Panc1 (cell line): ENCODE results near the gene NATD1. TPM values are rescaled to one million over a fixed set of nuclear protein-coding genes. Genes with fewer than 3 reads are reported as not detected.

Experiments
- ATAC-seq: fragments of 200-7000 bp; cut with Tn5 transposase; 2 replicates; pipeline ENCODE4 v1.9.1; 2020; ENCODE audit warnings: mild to moderate bottlenecking, moderate library complexity
- BruUV-seq: library from RNA; stranded (reverse); fragments of 400-500 nt; replicated peaks from 2 replicates; lab custom pipeline; 2021; lab: Mats Ljungman, UMichigan
- CTCF ChIA-PET: fragments of 300-600 bp; sonication (Branson Sonifier 250); formaldehyde crosslinking; loops from one replicate; lab custom pipeline; 2022; ENCODE audit warnings: antibody characterized with exemption; lab: Charles Lee
- POLR2A ChIA-PET: fragments of 300-600 bp; sonication (Branson Sonifier 250); formaldehyde crosslinking; loops from one replicate; lab custom pipeline; 2022; ENCODE audit warnings: antibody characterized with exemption; lab: Charles Lee
- DNase-seq: peaks from one replicate; pipeline ENCODE4 v3.0.0-alpha.2; 2010; ENCODE audit warnings: low read depth, low spot score
- H3K27ac ChIP-seq: 2 replicates; pipeline ENCODE4 v1.5.1; 2011; ENCODE audit warnings: mild to moderate bottlenecking, low read length, inconsistent platforms
- H3K27me3 ChIP-seq: fragments of 200-500 bp; sonication (Bioruptor generic); 2 replicates; pipeline ENCODE4 v1.6.0; 2014; ENCODE audit warnings: low read length, inconsistent platforms; ENCODE audit not compliant: control insufficient read depth, insufficient read depth
- H3K36me3 ChIP-seq: fragments of 200-500 bp; sonication (Bioruptor generic); 2 replicates; pipeline ENCODE4 v1.5.1; 2014; ENCODE audit warnings: inconsistent platforms, mild to moderate bottlenecking, low read length, moderate library complexity; ENCODE audit not compliant: control insufficient read depth, insufficient read depth
- H3K4me1 ChIP-seq: 2 replicates; pipeline ENCODE4 v1.5.1; 2011; ENCODE audit warnings: inconsistent platforms, mild to moderate bottlenecking, low read length, moderate library complexity; ENCODE audit not compliant: control insufficient read depth, insufficient read depth
- H3K4me3 ChIP-seq, 2 experiments: 2 replicates each; pipeline ENCODE4 v1.5.1; 2011 to 2012; ENCODE audit warnings: low read depth in 2 of 2, low read length in 2 of 2, mild to moderate bottlenecking in 2 of 2, inconsistent platforms in 1 of 2, moderate library complexity in 1 of 2
- H3K9me3 ChIP-seq: fragments of 200-500 bp; sonication (Bioruptor generic); 2 replicates; pipeline ENCODE4 v1.5.1; 2014; ENCODE audit warnings: low read depth, mild to moderate bottlenecking, inconsistent platforms, low read length, moderate library complexity; ENCODE audit not compliant: control insufficient read depth, insufficient read depth
- CTCF ChIP-seq: fragments of 450-650 bp; IDR thresholded peaks from 2 replicates; pipeline ENCODE4 v1.5.1; 2017; ENCODE audit warnings: mild to moderate bottlenecking
- POLR2AphosphoS5 ChIP-seq: IDR thresholded peaks from 2 replicates; pipeline ENCODE4 v1.6.1; 2012; ENCODE audit warnings: mild to moderate bottlenecking, low read depth, low read length, moderate library complexity
- REST ChIP-seq, 2 experiments: IDR thresholded peaks; 2 replicates each; pipeline ENCODE4 v1.6.1; 2011 to 2012; ENCODE audit warnings: low read depth in 2 of 2, control low read depth in 1 of 2, low read length in 1 of 2, mild to moderate bottlenecking in 1 of 2, moderate library complexity in 1 of 2; ENCODE audit not compliant: insufficient read depth in 1 of 2
- SIN3A ChIP-seq: IDR thresholded peaks from 2 replicates; pipeline ENCODE4 v1.6.1; 2012; ENCODE audit warnings: low read depth, mild to moderate bottlenecking, low read length, moderate library complexity, borderline replicate concordance; ENCODE audit not compliant: insufficient read depth
- TCF7L2 ChIP-seq: IDR thresholded peaks from 2 replicates; pipeline ENCODE4 v1.6.1; 2011; ENCODE audit warnings: mild to moderate bottlenecking, low read depth, low read length, inconsistent platforms
- in situ Hi-C: cut with HindIII; loops from 2 replicates; pipeline ENCODE4 v1.10.0; 2016; ENCODE audit warnings: low sequenced_read_pairs, low pct_unique_long_range_greater_than_20kb
- intact Hi-C: fragments of 100-400 bp; cut with micrococcal nuclease; formaldehyde crosslinking; loops from one replicate; pipeline ENCODE4 v1.10.0; 2022; ENCODE audit not compliant: unreplicated experiment
- total RNA-seq: library from RNA; stranded (reverse); gene quantifications from one replicate; pipeline ENCODE4 v1.2.1, GENCODE V29; 2021; ENCODE audit not compliant: unreplicated experiment

Gene NATD1
- total RNA-seq, 1 experiment from 2014 or later, result 2.8 TPM

- TF ChIP-seq SIN3A (no peak), POLR2AphosphoS5 (no peak), TCF7L2 (no peak), CTCF (no peak), REST (IDR thresholded peaks at IDR 0.05; ENCODE audit: insufficient read depth in 1 of 2, low read depth in 2 of 2, low read length in 1 of 2) (no peak)
- in situ Hi-C loops (no loop called here), intact Hi-C loops (no loop called here)
- no peak for DNase-seq
- H3K4me1 ChIP-seq, result peaks cover 8% of the 10 kb centered on the region
- H3K9me3 ChIP-seq, result no peaks in the 10 kb centered on the region
- H3K36me3 ChIP-seq, result no peaks in the 10 kb centered on the region
- POLR2A ChIA-PET, result no interaction called here
- no peaks in the 10 kb centered on the region for H3K27me3 ChIP-seq
- H3K27ac ChIP-seq, result no peak overlapping the region
- no peak overlapping the region for H3K4me3 ChIP-seq
- no TSS peak for BruUV-seq
- no peak for ATAC-seq
- CTCF ChIA-PET, result no interaction called here
Observed at GRCh38 chr17:21278450-21279197, 25.4 kb upstream of the NATD1 start.

GRCh38 chr17:21277332-21277731 lies 24.1 kb upstream of the NATD1 start:
- no peak for ATAC-seq
- intact Hi-C loops, result no loop called here
- Histone ChIP-seq H3K27ac (no peak overlapping the region), H3K4me1 (peaks cover under 1% of the 10 kb centered on the region), H3K4me3 (no peak overlapping the region), H3K36me3 (no peaks in the 10 kb centered on the region), H3K27me3 (no peaks in the 10 kb centered on the region), H3K9me3 (no peaks in the 10 kb centered on the region)
- DNase-seq, result no peak
- ChIA-PET CTCF (no interaction called here), POLR2A (no interaction called here)
- in situ Hi-C loops, result no loop called here
- no peak for TF ChIP-seq SIN3A
- no peak for TF ChIP-seq TCF7L2
- no peak for TF ChIP-seq CTCF
- no peak for TF ChIP-seq REST (IDR thresholded peaks at IDR 0.05; ENCODE audit: insufficient read depth in 1 of 2, low read depth in 2 of 2, low read length in 1 of 2)
- TF ChIP-seq POLR2AphosphoS5, result no peak
- no TSS peak for BruUV-seq
